AG10803 (cell line): ENCODE measurements around the gene RABGGTA.

Experiments
- DNase-seq: peaks from one replicate; pipeline ENCODE4 v3.0.0; 2010; ENCODE audit warnings: low read depth
- H3K4me3 ChIP-seq: 2 replicates; pipeline ENCODE4 v1.5.1; 2011; ENCODE audit warnings: mild to moderate bottlenecking, low read length, control low read depth
- TF ChIP-seq, protein P1 (sequence below): conservative IDR thresholded peaks from 2 replicates; pipeline ENCODE4 v1.5.1; 2011; ENCODE audit warnings: mild to moderate bottlenecking, low read length, control low read depth, inconsistent platforms

The RABGGTA gene

DNA sequence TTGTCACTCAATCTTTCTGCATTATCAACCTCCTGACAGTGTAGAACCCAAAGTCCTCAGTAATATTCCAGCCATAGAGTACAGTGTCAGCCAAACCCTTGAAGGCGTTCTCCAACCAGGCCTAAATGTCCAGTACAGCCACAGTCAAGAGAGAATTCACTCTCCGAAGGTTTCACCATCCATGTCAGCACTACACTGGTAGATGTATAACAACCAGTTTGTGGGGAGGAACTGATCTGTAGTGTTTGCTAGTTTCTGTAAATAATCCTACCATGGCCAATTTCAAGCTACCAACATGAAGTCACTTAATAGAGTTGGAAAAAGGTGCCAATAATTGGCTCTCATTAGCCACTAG lies 55.1 kb downstream of the RABGGTA start:
- TF ChIP-seq, protein P1, sequence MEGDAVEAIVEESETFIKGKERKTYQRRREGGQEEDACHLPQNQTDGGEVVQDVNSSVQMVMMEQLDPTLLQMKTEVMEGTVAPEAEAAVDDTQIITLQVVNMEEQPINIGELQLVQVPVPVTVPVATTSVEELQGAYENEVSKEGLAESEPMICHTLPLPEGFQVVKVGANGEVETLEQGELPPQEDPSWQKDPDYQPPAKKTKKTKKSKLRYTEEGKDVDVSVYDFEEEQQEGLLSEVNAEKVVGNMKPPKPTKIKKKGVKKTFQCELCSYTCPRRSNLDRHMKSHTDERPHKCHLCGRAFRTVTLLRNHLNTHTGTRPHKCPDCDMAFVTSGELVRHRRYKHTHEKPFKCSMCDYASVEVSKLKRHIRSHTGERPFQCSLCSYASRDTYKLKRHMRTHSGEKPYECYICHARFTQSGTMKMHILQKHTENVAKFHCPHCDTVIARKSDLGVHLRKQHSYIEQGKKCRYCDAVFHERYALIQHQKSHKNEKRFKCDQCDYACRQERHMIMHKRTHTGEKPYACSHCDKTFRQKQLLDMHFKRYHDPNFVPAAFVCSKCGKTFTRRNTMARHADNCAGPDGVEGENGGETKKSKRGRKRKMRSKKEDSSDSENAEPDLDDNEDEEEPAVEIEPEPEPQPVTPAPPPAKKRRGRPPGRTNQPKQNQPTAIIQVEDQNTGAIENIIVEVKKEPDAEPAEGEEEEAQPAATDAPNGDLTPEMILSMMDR = no peak
- peak overlapping the region; percentile 94 for H3K4me3 ChIP-seq
- no peak for DNase-seq
